ENCODE measurements around the gene SPEM1.

SPEM1 gene

GRCh38 chr17:7416323-7416722 is 3.8 kb upstream of the SPEM1 start:
- no peak for TF ChIP-seq CTCF (IDR thresholded peaks at IDR 0.05; ENCODE audit: borderline replicate concordance, control extremely low read depth, extremely low read depth, insufficient read depth, missing control alignments)
- in situ Hi-C loops (cut with MboI; ENCODE audit: low sequenced_read_pairs, unreplicated experiment) = no loop called here
- no peak for DNase-seq (ENCODE audit: low spot score)

- in situ Hi-C loops (cut with MboI; ENCODE audit: low sequenced_read_pairs, unreplicated experiment) = no loop called here
- DNase-seq (ENCODE audit: low spot score) = no peak
- no peak for TF ChIP-seq CTCF (IDR thresholded peaks at IDR 0.05; ENCODE audit: borderline replicate concordance, control extremely low read depth, extremely low read depth, insufficient read depth, missing control alignments)
Observed at GRCh38 chr17:7417056-7417655, 3.0 kb upstream of the SPEM1 start.

- TF ChIP-seq CTCF (IDR thresholded peaks at IDR 0.05; ENCODE audit: borderline replicate concordance, control extremely low read depth, extremely low read depth, insufficient read depth, missing control alignments) = no peak
- no peak for DNase-seq (ENCODE audit: low spot score)
- in situ Hi-C loops (cut with MboI; ENCODE audit: low sequenced_read_pairs, unreplicated experiment) = no loop called here
Observed at GRCh38 chr17:7418472-7419152, 1.5 kb upstream of the SPEM1 start.

GRCh38 chr17:7421186-7421585 is 1.1 kb downstream of the SPEM1 start:
- no peak for DNase-seq (ENCODE audit: low spot score)
- in situ Hi-C loops (cut with MboI; ENCODE audit: low sequenced_read_pairs, unreplicated experiment) = no loop called here
- TF ChIP-seq CTCF (IDR thresholded peaks at IDR 0.05; ENCODE audit: borderline replicate concordance, control extremely low read depth, extremely low read depth, insufficient read depth, missing control alignments) = no peak

- DNase-seq (ENCODE audit: low spot score) = no peak
- in situ Hi-C loops (cut with MboI; ENCODE audit: low sequenced_read_pairs, unreplicated experiment) = no loop called here
- TF ChIP-seq CTCF (IDR thresholded peaks at IDR 0.05; ENCODE audit: borderline replicate concordance, control extremely low read depth, extremely low read depth, insufficient read depth, missing control alignments) = no peak
Observed at GRCh38 chr17:7423679-7424078, 3.6 kb downstream of the SPEM1 start.

- no peak for TF ChIP-seq CTCF (IDR thresholded peaks at IDR 0.05; ENCODE audit: borderline replicate concordance, control extremely low read depth, extremely low read depth, insufficient read depth, missing control alignments)
- no peak for DNase-seq (ENCODE audit: low spot score)
- in situ Hi-C loops (cut with MboI; ENCODE audit: low sequenced_read_pairs, unreplicated experiment) = no loop called here
Observed at GRCh38 chr17:7425316-7425715, 5.2 kb downstream of the SPEM1 start, which contains the start of gene SPEM2. Gene SPEM2, plus strand, starts transcription at chr17:7425616. Its CDS starts 73 bp downstream, at chr17:7425689.

Measured in GM13976 (cell line).